ENCODE results near the gene SEC16B.

DNA sequence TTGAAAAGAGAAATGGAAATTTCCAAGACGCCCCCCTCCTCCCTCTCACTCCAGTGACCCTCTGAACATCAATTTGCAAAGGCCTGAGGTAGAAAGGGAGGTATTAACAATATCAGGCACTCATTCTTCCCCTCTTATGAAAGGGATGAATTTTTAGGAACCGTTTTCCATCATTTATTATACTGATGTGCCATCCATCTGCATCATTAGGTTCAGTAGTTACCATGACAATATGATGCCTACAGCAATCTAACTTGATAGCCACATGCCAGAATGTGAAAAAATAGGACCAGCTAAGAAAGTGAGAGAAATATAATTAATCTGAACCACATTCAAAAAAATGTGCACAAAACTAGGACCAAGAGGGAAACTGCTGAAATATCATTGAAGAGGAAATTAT lies 40.9 kb downstream of the SEC16B start:
- no peak for TF ChIP-seq NFE2 (CRISPR knock-in tag; IDR thresholded peaks at IDR 0.05)
- TF ChIP-seq CTCF (CRISPR knock-in tag; IDR thresholded peaks at IDR 0.05) = no peak
- TF ChIP-seq, protein P1, sequence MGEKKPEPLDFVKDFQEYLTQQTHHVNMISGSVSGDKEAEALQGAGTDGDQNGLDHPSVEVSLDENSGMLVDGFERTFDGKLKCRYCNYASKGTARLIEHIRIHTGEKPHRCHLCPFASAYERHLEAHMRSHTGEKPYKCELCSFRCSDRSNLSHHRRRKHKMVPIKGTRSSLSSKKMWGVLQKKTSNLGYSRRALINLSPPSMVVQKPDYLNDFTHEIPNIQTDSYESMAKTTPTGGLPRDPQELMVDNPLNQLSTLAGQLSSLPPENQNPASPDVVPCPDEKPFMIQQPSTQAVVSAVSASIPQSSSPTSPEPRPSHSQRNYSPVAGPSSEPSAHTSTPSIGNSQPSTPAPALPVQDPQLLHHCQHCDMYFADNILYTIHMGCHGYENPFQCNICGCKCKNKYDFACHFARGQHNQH (CRISPR knock-in tag; IDR thresholded peaks at IDR 0.05) = no peak
- no peak for TF ChIP-seq ZNF441 (CRISPR knock-in tag; IDR thresholded peaks at IDR 0.05; ENCODE audit: borderline replicate concordance)

Data from HepG2 (cell line).